IPS DF 6.9 (cell line): ENCODE measurements around the gene RPL22L1.
A peak's percentile ranks its signal among the peaks of the same experiment; 100 is the strongest.

Experiments used
- DNase-seq: peaks from one replicate; pipeline ENCODE4 v3.0.0-alpha.2; 2013; ENCODE audit warnings: low read depth, low spot score
- H3K27ac ChIP-seq: one replicate; pipeline ENCODE4 v1.5.1; 2013; ENCODE audit warnings: low read length, control low read depth
- H3K27me3 ChIP-seq: 2 replicates; pipeline ENCODE4 v1.6.1; 2013; ENCODE audit warnings: mild to moderate bottlenecking, low read length; ENCODE audit not compliant: control insufficient read depth, insufficient read depth
- H3K36me3 ChIP-seq: 2 replicates; pipeline ENCODE4 v1.6.1; 2013; ENCODE audit warnings: low read length; ENCODE audit not compliant: control insufficient read depth, insufficient read depth
- H3K4me1 ChIP-seq: 2 replicates; pipeline ENCODE4 v1.6.1; 2013; ENCODE audit warnings: low read length; ENCODE audit not compliant: control insufficient read depth, insufficient read depth
- H3K4me3 ChIP-seq: 2 replicates; pipeline ENCODE4 v1.5.1; 2013; ENCODE audit warnings: mild to moderate bottlenecking, low read length
- H3K9me3 ChIP-seq: 2 replicates; pipeline ENCODE4 v1.6.1; 2013; ENCODE audit warnings: low read length, inconsistent platforms; ENCODE audit not compliant: control insufficient read depth, insufficient read depth
- WGBS: extraction: QIAGEN DNeasy Blood & Tissue Kit; methylation state at CpG from one replicate; pipeline ENCODE4 v1.1.7; 2013; ENCODE audit warnings: mixed read lengths, missing lambda C conversion rate; ENCODE audit not compliant: insufficient read length, insufficient coverage; 5-methylcytosine and 5-hydroxymethylcytosine counted together

Gene RPL22L1

DNA sequence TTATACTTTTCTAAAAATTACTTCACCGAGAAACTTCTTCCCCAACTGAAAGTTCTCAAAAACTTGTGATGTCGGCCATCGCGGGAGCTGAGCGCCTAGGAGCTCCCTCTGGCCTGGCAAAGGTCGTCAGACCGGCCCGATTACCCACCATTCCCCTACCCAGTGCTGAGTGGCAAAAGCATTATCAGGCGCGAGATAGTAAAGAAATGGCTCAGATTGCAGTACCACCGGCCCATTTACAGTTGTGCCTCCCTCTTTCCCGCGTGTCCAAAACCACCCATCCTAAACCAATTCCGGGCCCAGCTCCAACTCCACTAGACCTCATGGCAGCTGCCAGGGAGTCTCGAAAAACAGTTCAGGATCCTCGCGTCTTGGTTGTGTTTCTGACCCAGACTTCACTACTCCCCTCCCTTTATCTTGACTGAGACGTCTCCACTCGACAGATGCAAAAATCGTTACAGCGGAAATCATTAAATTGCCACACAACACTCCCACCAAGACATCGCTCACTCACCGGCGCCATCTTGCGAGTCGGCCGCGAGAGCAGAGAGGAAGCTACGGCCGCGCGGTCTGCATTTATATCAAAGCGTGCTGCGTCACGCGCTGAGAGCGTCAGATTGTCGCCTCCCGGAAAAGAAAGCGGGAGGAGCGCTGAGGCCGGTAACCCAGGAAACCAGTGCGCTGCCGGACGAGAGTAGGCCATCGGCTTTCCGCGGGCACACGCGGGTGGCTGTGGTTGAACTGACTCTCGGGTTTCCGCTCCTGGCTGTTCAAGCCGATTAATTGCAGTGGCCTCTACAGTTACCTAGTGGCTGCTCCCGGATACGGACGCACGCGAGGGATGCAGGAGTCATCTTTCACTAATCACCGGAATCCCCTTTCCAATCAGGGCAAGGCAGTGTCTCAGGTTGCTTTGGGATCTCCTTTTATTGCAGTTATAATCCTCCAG lies at the start of gene RPL22L1:
Gene RPL22L1, minus strand, starts transcription at position 551 of the 949 bp plus-strand sequence. Its CDS starts 28 bp downstream, at position 523.
- no CpG with 5 or more reads among the region's 59 CpGs for WGBS
- DNase-seq = peak; percentile 83

DNA sequence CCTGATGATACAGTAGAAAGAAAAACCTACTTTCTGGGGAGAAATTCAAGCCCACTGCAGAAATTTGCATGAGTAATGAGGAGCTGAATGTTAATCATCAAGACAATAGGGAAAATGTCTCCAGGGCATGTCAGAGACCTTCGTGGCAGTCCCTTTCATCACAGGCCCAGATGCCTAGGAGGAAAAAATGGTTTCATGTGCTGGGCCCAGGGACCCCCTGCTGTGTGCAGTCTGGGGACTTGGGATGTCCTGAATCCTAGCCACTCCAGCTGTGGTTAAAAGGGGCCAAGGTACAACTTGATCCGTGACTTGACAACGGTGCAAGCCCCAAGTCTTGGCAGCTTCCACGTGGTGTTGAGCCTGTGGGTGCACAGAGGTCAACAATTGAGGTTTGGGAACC lies 48.7 kb upstream of the RPL22L1 start:
- WGBS = no CpG with 5 or more reads among the region's 4 CpGs
- no peaks in the 10 kb centered on the region; the same call in 1 of the 2 replicates for H3K9me3 ChIP-seq
- H3K27me3 ChIP-seq = no peaks in the 10 kb centered on the region
- no peaks in the 10 kb centered on the region for H3K4me1 ChIP-seq
- DNase-seq = no peak
- H3K4me3 ChIP-seq = no peak overlapping the region
- H3K36me3 ChIP-seq = no peaks in the 10 kb centered on the region
- H3K27ac ChIP-seq = no peak overlapping the region

More for the DNA sequence above, at the start of gene RPL22L1:
- Histone ChIP-seq H3K9me3 (no peaks in the 10 kb centered on the region), H3K36me3 (peaks cover 4% of the 10 kb centered on the region; the same call in 1 of the 2 replicates), H3K27ac (no peak within 1 kb of the TSS), H3K27me3 (no peaks in the 10 kb centered on the region), H3K4me3 (peak within 1 kb of the TSS; percentile 59), H3K4me1 (no peaks in the 10 kb centered on the region)

DNA sequence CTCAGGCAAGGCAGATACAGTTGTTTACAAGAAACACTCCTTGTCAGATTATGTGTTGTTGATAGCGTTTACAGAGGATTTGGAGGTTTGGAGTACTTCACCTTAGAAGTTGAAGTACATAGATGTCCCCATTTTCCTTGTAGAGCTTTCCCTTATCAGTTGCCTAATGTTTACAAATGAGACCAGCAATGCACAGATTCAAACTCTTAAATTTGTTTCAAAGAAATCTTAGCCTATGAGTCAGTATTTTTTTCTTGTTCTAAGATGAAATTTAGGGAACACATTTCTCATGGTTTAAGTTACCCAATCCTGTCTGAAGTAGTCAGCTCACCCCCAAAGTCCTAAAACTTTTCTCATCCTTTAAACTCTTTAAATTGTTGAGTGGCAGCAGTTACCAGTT lies 44.7 kb upstream of the RPL22L1 start:
- H3K4me1 ChIP-seq = no peaks in the 10 kb centered on the region
- no peak overlapping the region for H3K27ac ChIP-seq
- no peak for DNase-seq
- H3K9me3 ChIP-seq = no peaks in the 10 kb centered on the region; the same call in 1 of the 2 replicates
- H3K4me3 ChIP-seq = no peak overlapping the region
- H3K36me3 ChIP-seq = no peaks in the 10 kb centered on the region
- H3K27me3 ChIP-seq = no peaks in the 10 kb centered on the region
- no CpG with 5 or more reads among the region's 1 CpG for WGBS

DNA sequence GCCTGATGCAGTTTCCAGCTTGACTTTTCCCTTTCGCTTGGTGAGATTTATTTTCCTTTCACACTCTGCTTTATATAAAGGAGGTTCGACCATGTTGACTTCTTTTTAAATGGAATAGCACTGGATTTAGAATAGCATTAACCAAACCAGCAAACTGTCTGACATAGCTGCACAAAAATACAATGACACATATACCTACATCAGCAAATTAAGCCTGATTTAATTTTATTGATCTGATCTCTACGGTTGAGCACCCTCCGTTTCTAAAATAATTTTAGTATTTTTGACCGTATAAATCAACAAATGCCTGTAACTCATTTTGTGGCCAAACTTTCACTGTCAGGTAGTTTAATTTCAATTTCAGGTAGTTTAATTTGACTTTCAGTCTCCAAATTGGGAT lies 44.2 kb upstream of the RPL22L1 start:
- no CpG with 5 or more reads among the region's 5 CpGs for WGBS
- Histone ChIP-seq H3K27me3 (no peaks in the 10 kb centered on the region), H3K27ac (no peak overlapping the region), H3K4me1 (no peaks in the 10 kb centered on the region), H3K36me3 (no peaks in the 10 kb centered on the region), H3K9me3 (no peaks in the 10 kb centered on the region; the same call in 1 of the 2 replicates), H3K4me3 (no peak overlapping the region)
- DNase-seq = no peak

DNA sequence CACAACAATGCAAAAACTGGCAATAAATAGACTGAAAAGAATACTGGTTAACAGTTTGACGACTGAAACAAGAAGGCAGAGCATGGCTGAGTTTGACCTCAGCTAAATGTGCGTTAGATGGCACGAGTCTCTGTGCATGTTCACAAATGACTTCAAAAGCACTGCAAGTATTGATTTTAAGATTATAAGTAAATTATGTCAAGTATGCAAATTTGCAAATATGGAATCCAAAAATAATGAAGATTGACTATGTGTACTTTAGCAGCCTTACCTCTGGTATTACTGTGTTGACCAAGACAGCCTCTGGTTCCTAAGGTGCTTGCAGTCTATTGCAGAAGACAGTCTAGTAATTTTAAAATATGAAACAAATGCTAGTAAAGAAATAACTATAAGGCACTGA lies 41.1 kb upstream of the RPL22L1 start:
- Histone ChIP-seq H3K9me3 (no peaks in the 10 kb centered on the region), H3K27me3 (no peaks in the 10 kb centered on the region), H3K36me3 (no peaks in the 10 kb centered on the region), H3K4me1 (no peaks in the 10 kb centered on the region), H3K4me3 (no peak overlapping the region), H3K27ac (no peak overlapping the region)
- WGBS = no CpG with 5 or more reads among the region's 3 CpGs
- no peak for DNase-seq

DNA sequence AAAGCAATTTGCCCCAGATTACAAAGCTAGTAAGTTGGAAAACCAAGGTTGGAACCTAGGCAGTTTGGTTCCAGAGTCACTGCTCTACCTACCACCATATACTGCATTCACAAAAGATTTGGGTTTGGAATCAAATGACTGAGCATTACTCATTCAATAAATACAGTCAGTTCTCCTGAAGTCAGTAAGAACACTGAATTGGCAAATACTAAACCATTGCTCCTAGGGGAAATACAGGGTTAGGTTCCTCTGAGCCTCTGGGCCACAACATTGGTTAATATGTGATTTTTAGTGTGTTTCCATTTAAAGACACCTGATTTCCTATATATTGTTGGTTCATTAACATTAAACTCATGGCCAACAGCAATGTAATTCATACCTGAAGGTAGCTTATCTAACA lies 40.5 kb upstream of the RPL22L1 start:
- H3K36me3 ChIP-seq = no peaks in the 10 kb centered on the region
- no peak overlapping the region for H3K27ac ChIP-seq
- H3K9me3 ChIP-seq = no peaks in the 10 kb centered on the region
- no peak overlapping the region for H3K4me3 ChIP-seq
- H3K4me1 ChIP-seq = no peaks in the 10 kb centered on the region
- no peak for DNase-seq
- no peaks in the 10 kb centered on the region for H3K27me3 ChIP-seq

DNA sequence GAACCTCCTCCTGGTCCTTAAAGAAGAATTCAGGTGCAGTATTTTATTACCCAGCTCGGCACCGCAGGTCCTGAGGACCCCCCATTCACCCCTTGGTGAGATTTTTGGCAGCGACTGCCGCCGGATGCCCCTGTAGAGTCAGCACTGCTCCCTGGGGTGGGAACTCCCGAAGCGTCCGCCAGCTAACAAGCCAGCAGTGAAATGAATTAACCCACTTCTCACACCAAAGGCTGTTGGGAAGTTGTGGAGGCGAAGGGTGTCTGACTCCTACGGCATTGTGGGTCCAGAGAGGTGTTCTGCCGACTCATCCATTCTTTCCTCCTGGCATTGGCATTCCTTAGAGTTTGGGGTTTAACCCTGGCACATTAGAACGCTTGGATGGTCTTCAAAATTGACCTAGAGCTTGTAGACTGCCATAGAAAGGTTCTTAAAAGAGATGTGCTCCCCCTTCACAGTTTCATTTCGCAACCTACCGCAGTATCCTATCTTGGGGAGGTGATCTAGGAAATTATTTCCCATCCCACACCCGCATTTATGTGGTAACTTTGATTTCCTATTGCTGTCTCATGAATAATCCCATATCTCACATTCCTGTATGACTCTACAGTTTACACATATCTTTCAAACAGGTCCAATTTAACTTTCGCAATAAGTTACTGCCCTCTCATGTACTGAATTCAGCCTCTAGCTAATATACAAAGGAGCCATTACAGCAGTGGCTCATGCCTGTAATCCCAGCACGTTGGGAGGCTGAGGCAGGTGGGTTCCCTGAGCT lies 39.3 kb upstream of the RPL22L1 start:
- no peaks in the 10 kb centered on the region for H3K36me3 ChIP-seq
- no peaks in the 10 kb centered on the region for H3K27me3 ChIP-seq
- H3K27ac ChIP-seq = no peak overlapping the region
- WGBS = no CpG with 5 or more reads among the region's 17 CpGs
- DNase-seq = no peak
- no peak overlapping the region for H3K4me3 ChIP-seq
- H3K4me1 ChIP-seq = no peaks in the 10 kb centered on the region
- no peaks in the 10 kb centered on the region for H3K9me3 ChIP-seq

DNA sequence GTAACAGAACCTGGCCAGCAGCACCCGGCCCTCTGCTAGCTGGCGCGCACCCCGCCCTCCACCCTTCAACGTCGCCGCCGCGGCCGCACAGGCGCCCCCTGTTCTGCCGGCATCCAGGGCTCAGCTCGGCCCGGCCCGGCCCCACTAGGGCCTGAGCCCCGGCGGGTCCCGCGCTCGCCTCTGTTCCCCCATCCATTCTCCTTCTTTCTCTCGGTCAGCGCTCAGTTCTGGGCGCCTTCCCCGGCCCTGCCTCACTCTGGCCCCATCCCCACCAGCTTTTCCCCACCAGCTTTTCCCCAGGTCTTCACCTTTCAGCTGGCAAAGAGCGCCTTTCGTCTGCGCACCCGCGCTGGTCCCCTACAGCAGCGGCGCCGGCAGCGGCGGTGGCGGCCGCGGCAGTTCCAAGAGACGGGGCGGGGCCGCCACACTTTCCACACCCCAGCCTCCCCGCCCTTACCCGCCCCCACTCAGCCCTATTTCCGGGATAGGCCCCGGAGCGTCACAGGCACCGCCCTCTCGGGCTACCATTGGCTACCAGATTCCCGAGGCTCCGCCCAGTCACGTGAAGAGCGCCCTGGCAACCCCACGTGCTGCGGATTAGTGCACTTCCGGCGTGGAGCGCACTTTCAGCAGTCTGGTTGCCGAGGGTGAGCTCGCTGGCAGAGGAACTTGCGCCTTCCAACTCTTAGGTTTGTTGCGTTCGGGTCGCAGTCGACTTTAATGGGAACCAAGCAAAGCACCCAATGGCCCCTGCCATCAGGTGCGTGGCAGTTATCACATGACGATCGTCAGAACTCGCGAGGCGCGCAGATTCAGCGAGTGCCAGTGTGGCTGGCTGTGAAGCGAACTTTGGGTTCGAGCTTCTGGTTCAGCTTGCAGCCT lies 38.5 kb upstream of the RPL22L1 start, which contains the start of gene EIF5A2:
Gene EIF5A2, minus strand, starts transcription at position 403 of the 882 bp plus-strand sequence. CDS start 831 bp downstream, outside the sequence.
- WGBS = no CpG with 5 or more reads among the region's 73 CpGs
- peak; percentile 94 for DNase-seq
- H3K9me3 ChIP-seq = no peaks in the 10 kb centered on the region
- peak within 1 kb of the TSS; percentile 64; the same call in 1 of the 2 replicates for H3K4me3 ChIP-seq
- H3K36me3 ChIP-seq = no peaks in the 10 kb centered on the region
- no peaks in the 10 kb centered on the region for H3K27me3 ChIP-seq
- H3K27ac ChIP-seq = no peak within 1 kb of the TSS
- H3K4me1 ChIP-seq = no peaks in the 10 kb centered on the region

DNA sequence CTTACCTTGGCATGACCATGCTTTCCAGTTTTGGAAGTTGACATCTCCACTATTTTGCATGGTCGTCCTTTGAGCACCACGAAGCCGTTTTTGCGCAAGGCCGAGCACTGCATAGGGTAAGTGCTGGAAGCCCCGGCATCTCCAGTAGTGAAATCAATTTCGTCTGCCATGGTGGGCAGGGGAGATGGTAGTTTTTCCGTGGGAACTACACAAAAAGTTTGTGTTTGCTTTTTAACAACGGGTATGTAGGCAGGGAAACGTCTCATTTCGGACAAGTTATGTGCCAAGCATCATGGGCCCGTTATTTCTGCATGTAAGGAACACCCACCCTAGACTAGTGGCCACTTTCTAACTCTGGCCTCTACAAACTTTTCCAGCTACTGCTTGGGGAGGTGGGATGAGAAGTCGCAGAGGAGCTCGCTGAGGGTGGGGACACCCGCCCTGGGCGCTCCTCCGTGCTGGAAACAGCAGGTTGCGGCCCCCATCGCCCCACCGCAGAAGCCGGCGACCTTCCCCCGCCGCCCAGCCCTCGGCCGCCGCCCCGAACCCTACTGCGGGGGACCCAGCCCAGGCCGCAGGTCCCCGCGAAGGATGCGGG lies 37.7 kb upstream of the RPL22L1 start:
- no peaks in the 10 kb centered on the region for H3K27me3 ChIP-seq
- no peaks in the 10 kb centered on the region for H3K9me3 ChIP-seq
- H3K36me3 ChIP-seq = no peaks in the 10 kb centered on the region
- no peak overlapping the region for H3K27ac ChIP-seq
- peak overlapping the region; percentile 64; the same call in 1 of the 2 replicates for H3K4me3 ChIP-seq
- no peak for DNase-seq
- no CpG with 5 or more reads among the region's 33 CpGs for WGBS
- no peaks in the 10 kb centered on the region for H3K4me1 ChIP-seq
